ENCODE measurements around the gene PTPRF.

Gene PTPRF

DNA sequence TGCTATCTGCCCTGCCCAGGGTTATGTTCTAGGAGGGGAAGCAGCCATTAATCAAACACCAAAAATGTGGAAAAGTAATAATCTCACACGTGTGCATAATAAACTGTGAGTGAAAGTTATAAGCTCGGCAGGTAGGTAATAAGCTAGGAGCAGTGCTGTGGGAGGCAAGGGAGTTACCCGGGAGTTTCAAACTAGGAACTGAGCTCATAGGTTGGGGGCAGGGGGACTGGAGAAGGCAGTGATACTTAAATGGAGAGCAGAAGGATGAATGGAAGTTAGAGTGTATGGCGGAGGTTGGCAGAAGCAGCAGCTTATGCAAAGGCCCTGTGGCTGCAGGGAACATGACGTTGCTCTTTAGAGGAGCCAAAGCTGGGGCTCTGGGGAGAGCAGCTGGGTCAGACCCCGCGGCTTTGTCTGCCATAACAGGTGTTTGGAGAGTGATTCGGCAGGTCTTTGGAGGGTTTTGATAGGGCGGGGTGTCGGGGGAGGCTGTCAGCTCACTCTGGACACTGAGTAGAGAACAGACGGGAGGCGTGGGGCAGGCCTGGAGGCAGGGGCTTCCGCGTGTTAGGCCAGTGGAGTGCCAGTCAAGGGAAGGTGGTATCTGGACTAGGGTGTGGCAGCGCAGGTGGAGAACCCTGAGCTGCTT lies 20.0 kb downstream of the PTPRF start:
- TF ChIP-seq, protein P1, sequence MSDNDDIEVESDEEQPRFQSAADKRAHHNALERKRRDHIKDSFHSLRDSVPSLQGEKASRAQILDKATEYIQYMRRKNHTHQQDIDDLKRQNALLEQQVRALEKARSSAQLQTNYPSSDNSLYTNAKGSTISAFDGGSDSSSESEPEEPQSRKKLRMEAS (IDR thresholded peaks at IDR 0.05): no peak
- TF ChIP-seq YY1 (IDR thresholded peaks at IDR 0.05; ENCODE audit: low read depth): peak; percentile 6; the same call in 1 of the 2 replicates
- no peak for TF ChIP-seq CEBPB (IDR thresholded peaks at IDR 0.05)
- 0 out of 2 replicates have a peak, but pooled peaks have one; percentile 8 for TF ChIP-seq CREB1 (IDR thresholded peaks at IDR 0.05; ENCODE audit: low read depth)

DNA sequence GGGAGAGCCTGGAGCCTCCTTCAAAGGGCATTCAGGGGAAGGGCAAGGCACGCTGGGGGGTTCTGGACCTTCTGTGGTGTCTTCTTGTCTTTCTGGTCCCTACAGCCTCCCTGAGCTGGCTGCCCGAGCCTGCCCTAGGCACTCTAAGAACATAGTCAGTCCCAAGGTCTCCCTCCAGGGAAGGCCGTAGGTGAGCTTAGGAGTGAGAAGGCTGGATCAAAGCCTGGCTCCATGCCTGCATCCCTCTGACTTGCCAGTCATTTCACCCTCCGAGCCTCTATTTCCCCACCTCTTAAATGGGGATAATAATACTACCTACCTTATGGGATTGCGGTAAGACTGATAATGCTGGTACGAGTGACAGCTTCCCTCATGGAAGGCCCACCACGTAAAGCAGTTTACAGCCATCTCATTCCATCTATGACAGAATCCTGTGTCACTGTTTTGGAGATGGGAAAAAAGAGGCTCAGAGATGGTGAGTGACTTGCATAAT lies 20.8 kb downstream of the PTPRF start:
- TF ChIP-seq, protein P2, sequence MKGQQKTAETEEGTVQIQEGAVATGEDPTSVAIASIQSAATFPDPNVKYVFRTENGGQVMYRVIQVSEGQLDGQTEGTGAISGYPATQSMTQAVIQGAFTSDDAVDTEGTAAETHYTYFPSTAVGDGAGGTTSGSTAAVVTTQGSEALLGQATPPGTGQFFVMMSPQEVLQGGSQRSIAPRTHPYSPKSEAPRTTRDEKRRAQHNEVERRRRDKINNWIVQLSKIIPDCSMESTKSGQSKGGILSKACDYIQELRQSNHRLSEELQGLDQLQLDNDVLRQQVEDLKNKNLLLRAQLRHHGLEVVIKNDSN (IDR thresholded peaks at IDR 0.05): no peak
- TF ChIP-seq, protein P1 (IDR thresholded peaks at IDR 0.05): no peak
- TF ChIP-seq TEAD4 (IDR thresholded peaks at IDR 0.05) (no peak), CEBPB (IDR thresholded peaks at IDR 0.05) (no peak), NFIC (IDR thresholded peaks at IDR 0.05) (no peak), EP300 (IDR thresholded peaks at IDR 0.05; ENCODE audit: borderline replicate concordance) (no peak), CREB1 (IDR thresholded peaks at IDR 0.05; ENCODE audit: low read depth) (no peak), TCF12 (IDR thresholded peaks at IDR 0.05; ENCODE audit: low read depth) (no peak), RAD21 (IDR thresholded peaks at IDR 0.05; ENCODE audit: low read depth) (no peak), FOXM1 (IDR thresholded peaks at IDR 0.05; ENCODE audit: borderline replicate concordance, low read depth) (no peak)
- TF ChIP-seq, protein P3, sequence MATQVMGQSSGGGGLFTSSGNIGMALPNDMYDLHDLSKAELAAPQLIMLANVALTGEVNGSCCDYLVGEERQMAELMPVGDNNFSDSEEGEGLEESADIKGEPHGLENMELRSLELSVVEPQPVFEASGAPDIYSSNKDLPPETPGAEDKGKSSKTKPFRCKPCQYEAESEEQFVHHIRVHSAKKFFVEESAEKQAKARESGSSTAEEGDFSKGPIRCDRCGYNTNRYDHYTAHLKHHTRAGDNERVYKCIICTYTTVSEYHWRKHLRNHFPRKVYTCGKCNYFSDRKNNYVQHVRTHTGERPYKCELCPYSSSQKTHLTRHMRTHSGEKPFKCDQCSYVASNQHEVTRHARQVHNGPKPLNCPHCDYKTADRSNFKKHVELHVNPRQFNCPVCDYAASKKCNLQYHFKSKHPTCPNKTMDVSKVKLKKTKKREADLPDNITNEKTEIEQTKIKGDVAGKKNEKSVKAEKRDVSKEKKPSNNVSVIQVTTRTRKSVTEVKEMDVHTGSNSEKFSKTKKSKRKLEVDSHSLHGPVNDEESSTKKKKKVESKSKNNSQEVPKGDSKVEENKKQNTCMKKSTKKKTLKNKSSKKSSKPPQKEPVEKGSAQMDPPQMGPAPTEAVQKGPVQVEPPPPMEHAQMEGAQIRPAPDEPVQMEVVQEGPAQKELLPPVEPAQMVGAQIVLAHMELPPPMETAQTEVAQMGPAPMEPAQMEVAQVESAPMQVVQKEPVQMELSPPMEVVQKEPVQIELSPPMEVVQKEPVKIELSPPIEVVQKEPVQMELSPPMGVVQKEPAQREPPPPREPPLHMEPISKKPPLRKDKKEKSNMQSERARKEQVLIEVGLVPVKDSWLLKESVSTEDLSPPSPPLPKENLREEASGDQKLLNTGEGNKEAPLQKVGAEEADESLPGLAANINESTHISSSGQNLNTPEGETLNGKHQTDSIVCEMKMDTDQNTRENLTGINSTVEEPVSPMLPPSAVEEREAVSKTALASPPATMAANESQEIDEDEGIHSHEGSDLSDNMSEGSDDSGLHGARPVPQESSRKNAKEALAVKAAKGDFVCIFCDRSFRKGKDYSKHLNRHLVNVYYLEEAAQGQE (IDR thresholded peaks at IDR 0.05; ENCODE audit: low read depth): no peak

DNA sequence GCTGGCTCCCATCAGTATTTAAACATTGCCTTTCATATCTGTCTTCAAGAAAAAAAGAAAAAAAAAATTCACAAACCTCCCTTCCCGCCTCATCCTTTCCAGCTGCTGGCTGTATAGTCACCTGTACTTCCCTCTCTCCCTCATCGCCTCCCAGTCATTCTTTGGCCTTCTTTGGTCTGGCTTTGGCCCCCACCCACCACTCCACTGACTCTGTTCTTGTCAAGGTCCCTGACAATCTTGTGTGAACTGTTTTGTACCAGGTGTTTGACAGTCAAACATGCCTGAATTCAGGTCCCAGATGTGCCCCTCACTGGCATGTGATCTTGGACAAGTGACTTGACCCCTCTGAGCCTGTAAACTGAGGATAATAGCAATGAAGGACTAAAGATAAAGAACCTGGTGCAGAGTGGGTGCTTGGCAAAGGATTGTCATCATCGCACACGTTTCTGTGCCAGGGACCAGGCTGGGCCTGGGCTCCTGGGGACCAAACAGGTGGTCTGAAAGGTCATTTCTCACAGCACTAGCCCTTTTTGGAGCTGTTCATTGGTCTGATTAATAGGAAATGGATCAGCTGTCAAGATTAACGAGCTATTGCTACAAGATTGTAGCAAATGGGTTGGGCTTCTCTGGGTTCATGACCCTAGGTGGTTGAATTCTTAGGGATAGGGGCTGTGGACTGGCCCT lies 21.5 kb downstream of the PTPRF start:
- TF ChIP-seq, protein P1 (IDR thresholded peaks at IDR 0.05): no peak
- TF ChIP-seq EP300 (IDR thresholded peaks at IDR 0.05; ENCODE audit: borderline replicate concordance) (no peak), FOXM1 (IDR thresholded peaks at IDR 0.05; ENCODE audit: borderline replicate concordance, low read depth) (no peak), CEBPB (IDR thresholded peaks at IDR 0.05) (no peak), TEAD4 (IDR thresholded peaks at IDR 0.05) (no peak), EGR1 (IDR thresholded peaks at IDR 0.05) (no peak), CREB1 (IDR thresholded peaks at IDR 0.05; ENCODE audit: low read depth) (no peak), RAD21 (IDR thresholded peaks at IDR 0.05; ENCODE audit: low read depth) (no peak), YY1 (IDR thresholded peaks at IDR 0.05; ENCODE audit: low read depth) (no peak), ZBTB7A (IDR thresholded peaks at IDR 0.05; ENCODE audit: low read depth) (no peak), TCF12 (IDR thresholded peaks at IDR 0.05; ENCODE audit: low read depth) (no peak), NFIC (IDR thresholded peaks at IDR 0.05) (no peak), TAF1 (IDR thresholded peaks at IDR 0.05; ENCODE audit: low read depth) (no peak)
- TF ChIP-seq, protein P3 (IDR thresholded peaks at IDR 0.05; ENCODE audit: low read depth): no peak
- TF ChIP-seq, protein P2 (IDR thresholded peaks at IDR 0.05): no peak

DNA sequence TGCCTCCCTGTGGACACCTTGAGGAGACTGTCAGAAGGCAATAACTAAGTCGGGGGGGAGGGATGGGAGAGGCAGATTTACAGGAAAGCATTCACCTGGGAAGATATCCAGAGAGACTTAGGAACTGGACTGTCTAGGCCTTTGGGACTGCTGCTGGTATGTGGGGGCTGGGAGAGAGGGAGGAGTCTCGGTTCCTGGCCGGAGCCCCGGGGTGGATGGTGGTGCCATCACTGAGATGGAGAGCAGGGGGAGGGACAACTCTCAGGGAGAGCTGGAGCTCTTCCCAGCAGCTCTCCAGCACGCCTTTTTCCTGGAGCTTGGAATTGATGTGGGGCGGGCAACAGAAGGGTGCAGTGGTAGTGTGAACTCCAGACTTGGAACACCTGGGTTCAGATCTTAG lies 22.1 kb downstream of the PTPRF start:
- no peak for TF ChIP-seq TCF12 (IDR thresholded peaks at IDR 0.05; ENCODE audit: low read depth)

DNA sequence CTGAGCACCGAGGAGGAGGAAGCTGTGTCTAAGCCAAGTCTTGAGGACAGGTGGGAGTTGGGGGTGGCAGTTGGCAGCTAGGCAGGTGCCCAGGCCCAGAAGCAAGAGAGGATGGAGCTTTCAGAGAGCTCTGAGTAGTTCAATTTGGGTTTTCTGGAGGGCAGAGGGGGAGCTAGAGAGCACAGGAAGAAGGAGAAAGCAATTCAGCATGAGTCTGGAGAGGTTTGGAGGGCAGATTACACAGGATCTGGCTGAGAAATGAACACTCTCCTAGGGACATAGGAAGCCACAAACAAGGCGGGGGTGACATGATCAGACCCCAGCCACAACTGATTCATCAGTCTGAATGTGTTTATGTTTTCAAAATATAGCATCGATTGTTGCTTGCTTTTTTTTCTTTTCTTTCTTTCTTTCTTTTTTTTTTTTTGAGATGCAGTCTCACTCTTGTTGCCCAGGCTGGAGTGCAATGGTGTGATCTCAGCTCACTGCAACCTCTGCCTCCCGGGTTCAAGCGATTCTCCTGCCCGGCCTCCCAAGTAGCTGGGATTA lies 23.8 kb downstream of the PTPRF start:
- no peak for TF ChIP-seq CEBPB (IDR thresholded peaks at IDR 0.05)
- TF ChIP-seq RAD21 (IDR thresholded peaks at IDR 0.05; ENCODE audit: low read depth): peak; percentile 46; the same call in 1 of the 2 replicates

DNA sequence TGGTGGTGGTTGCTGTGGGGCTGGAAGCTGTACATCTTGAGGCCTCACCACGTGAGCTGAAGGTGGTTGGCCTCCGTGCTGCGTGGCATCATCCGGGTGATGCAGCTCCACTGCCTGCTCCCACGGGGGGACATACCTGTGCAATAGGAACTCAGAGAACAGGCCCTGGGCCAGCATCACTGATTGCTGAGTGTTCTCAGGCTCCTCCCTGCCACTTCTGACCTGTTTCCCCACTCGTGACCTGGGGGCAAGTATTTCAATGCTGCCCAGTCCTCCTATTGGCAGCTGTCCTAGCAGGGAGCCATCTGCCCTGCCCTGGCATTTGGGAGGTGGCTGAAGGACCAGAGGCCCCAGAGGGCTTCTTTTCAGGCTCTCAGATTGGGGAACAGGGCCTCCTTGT lies 26.1 kb downstream of the PTPRF start:
- no peak for TF ChIP-seq ZBTB7A (IDR thresholded peaks at IDR 0.05; ENCODE audit: low read depth)
- TF ChIP-seq NFIC (IDR thresholded peaks at IDR 0.05): no peak
- TF ChIP-seq FOXM1 (IDR thresholded peaks at IDR 0.05; ENCODE audit: borderline replicate concordance, low read depth): no peak
- TF ChIP-seq EP300 (IDR thresholded peaks at IDR 0.05; ENCODE audit: borderline replicate concordance): no peak
- no peak for TF ChIP-seq EGR1 (IDR thresholded peaks at IDR 0.05)
